Ishikawa (cell line): ENCODE measurements around the gene PKP4.

ENCODE experiments used
- CEBPB ChIP-seq: IDR thresholded peaks from 2 replicates; pipeline ENCODE4 v1.6.1; 2012
- CREB1 ChIP-seq: IDR thresholded peaks from 2 replicates; pipeline ENCODE4 v1.6.1; 2012; ENCODE audit warnings: low read depth
- EGR1 ChIP-seq: IDR thresholded peaks from 2 replicates; pipeline ENCODE4 v1.6.1; 2012
- EP300 ChIP-seq: IDR thresholded peaks from 2 replicates; pipeline ENCODE4 v1.6.1; 2012; ENCODE audit warnings: borderline replicate concordance
- FOXM1 ChIP-seq: IDR thresholded peaks from 2 replicates; pipeline ENCODE4 v1.6.1; 2012; ENCODE audit warnings: low read depth, borderline replicate concordance
- MAX ChIP-seq: IDR thresholded peaks from 2 replicates; pipeline ENCODE4 v1.6.1; 2012
- NFIC ChIP-seq: IDR thresholded peaks from 2 replicates; pipeline ENCODE4 v1.6.1; 2012
- RAD21 ChIP-seq: IDR thresholded peaks from 2 replicates; pipeline ENCODE4 v1.6.1; 2012; ENCODE audit warnings: low read depth
- REST ChIP-seq: IDR thresholded peaks from 2 replicates; pipeline ENCODE4 v1.6.1; 2012; ENCODE audit warnings: low read depth, mild to moderate bottlenecking
- TAF1 ChIP-seq: IDR thresholded peaks from 2 replicates; pipeline ENCODE4 v1.6.1; 2012; ENCODE audit warnings: low read depth, mild to moderate bottlenecking
- TCF12 ChIP-seq: IDR thresholded peaks from 2 replicates; pipeline ENCODE4 v1.6.1; 2012; ENCODE audit warnings: low read depth
- TEAD4 ChIP-seq: IDR thresholded peaks from 2 replicates; pipeline ENCODE4 v1.6.1; 2012
- USF1 ChIP-seq: IDR thresholded peaks from 2 replicates; pipeline ENCODE4 v1.6.1; 2012
- YY1 ChIP-seq: IDR thresholded peaks from 2 replicates; pipeline ENCODE4 v1.6.1; 2012; ENCODE audit warnings: low read depth
- ZBTB7A ChIP-seq: IDR thresholded peaks from 2 replicates; pipeline ENCODE4 v1.6.1; 2012; ENCODE audit warnings: low read depth

PKP4 gene

GRCh38 chr2:158715357-158715756 lies 258.6 kb downstream of the PKP4 start:
- no peak for TF ChIP-seq ZBTB7A
- no peak for TF ChIP-seq FOXM1
- TF ChIP-seq RAD21 = no peak
- TF ChIP-seq CREB1 = no peak
- no peak for TF ChIP-seq TEAD4
- no peak for TF ChIP-seq MAX
- TF ChIP-seq EP300 = no peak
- no peak for TF ChIP-seq EGR1
- TF ChIP-seq CEBPB = no peak
- TF ChIP-seq TAF1 = no peak
- TF ChIP-seq TCF12 = no peak
- TF ChIP-seq NFIC = no peak
- no peak for TF ChIP-seq YY1
- no peak for TF ChIP-seq USF1
- no peak for TF ChIP-seq REST

- TF ChIP-seq TAF1 = no peak
- no peak for TF ChIP-seq EP300
- no peak for TF ChIP-seq RAD21
- no peak for TF ChIP-seq CEBPB
- no peak for TF ChIP-seq REST
- no peak for TF ChIP-seq TCF12
- TF ChIP-seq ZBTB7A = no peak
- no peak for TF ChIP-seq EGR1
- no peak for TF ChIP-seq CREB1
- TF ChIP-seq USF1 = no peak
- TF ChIP-seq TEAD4 = peak; percentile 70
- TF ChIP-seq YY1 = no peak
- TF ChIP-seq MAX = no peak
- peak; percentile 52 for TF ChIP-seq NFIC
- TF ChIP-seq FOXM1 = no peak
These were observed 259.5 kb downstream of the PKP4 start for GRCh38 chr2:158716121-158716791.

- TF ChIP-seq USF1 = no peak
- no peak for TF ChIP-seq TCF12
These were observed 260.2 kb downstream of the PKP4 start for GRCh38 chr2:158716921-158717320.

- no peak for TF ChIP-seq TEAD4
- TF ChIP-seq REST = no peak
- no peak for TF ChIP-seq USF1
- TF ChIP-seq CREB1 = no peak
- TF ChIP-seq ZBTB7A = no peak
- TF ChIP-seq NFIC = no peak
- no peak for TF ChIP-seq FOXM1
- TF ChIP-seq YY1 = no peak
- no peak for TF ChIP-seq MAX
These were observed 260.8 kb downstream of the PKP4 start for GRCh38 chr2:158717366-158718195.
